WTC11 (cell line): Measurements from ENCODE around the gene RBBP4. TPM values are rescaled to one million over a fixed set of nuclear protein-coding genes. Genes with fewer than 3 reads are reported as not detected.

Source experiments
- ATAC-seq: fragments of 200-7000 bp; cut with Tn5 transposase; 2 replicates; pipeline ENCODE4 v1.10.0; 2021; ENCODE audit warnings: mild to moderate bottlenecking, moderate library complexity
- CTCF ChIA-PET: fragments of 300-600 bp; sonication (Branson Sonifier 250); formaldehyde crosslinking; loops from one replicate; lab custom pipeline; 2021; ENCODE audit warnings: antibody characterized with exemption; lab: Charles Lee
- POLR2A ChIA-PET: fragments of 350-600 bp; sonication (Branson Sonifier 250); formaldehyde crosslinking; loops from one replicate; lab custom pipeline; 2021; ENCODE audit warnings: antibody characterized with exemption; lab: Charles Lee
- DNase-seq: peaks from one replicate; pipeline ENCODE4 v3.0.0; 2021; ENCODE audit warnings: low spot score
- H3K27ac Mint-ChIP-seq: 2 replicates; pipeline ENCODE4 v1.8.0; 2021; ENCODE audit warnings: mixed read lengths
- H3K27me3 Mint-ChIP-seq: 2 replicates; pipeline ENCODE4 v1.8.0; 2021; ENCODE audit warnings: low read depth, mild to moderate bottlenecking, moderate library complexity, mixed read lengths
- H3K36me3 Mint-ChIP-seq: 2 replicates; pipeline ENCODE4 v1.8.0; 2021; ENCODE audit warnings: mixed read lengths
- H3K4me1 Mint-ChIP-seq: 2 replicates; pipeline ENCODE4 v1.8.0; 2022; ENCODE audit warnings: mixed read lengths
- H3K4me3 Mint-ChIP-seq: 2 replicates; pipeline ENCODE4 v1.8.0; 2021; ENCODE audit warnings: mild to moderate bottlenecking, moderate library complexity, mixed read lengths
- H3K9me3 Mint-ChIP-seq: 2 replicates; pipeline ENCODE4 v1.8.0; 2021; ENCODE audit warnings: mixed read lengths
- CREM ChIP-seq: sonication (generic); formaldehyde crosslinking; IDR thresholded peaks from 2 replicates; pipeline ENCODE4 v1.8.1; 2022; ENCODE audit warnings: mild to moderate bottlenecking, missing genetic modification reagents, moderate library complexity
- ESRRA ChIP-seq: sonication (generic); formaldehyde crosslinking; IDR thresholded peaks from 2 replicates; pipeline ENCODE4 v1.8.1; 2022; ENCODE audit warnings: mild to moderate bottlenecking, missing genetic modification reagents, borderline replicate concordance
- GABPB1 ChIP-seq: sonication (generic); formaldehyde crosslinking; IDR thresholded peaks from 2 replicates; pipeline ENCODE4 v1.8.1; 2023; ENCODE audit warnings: mild to moderate bottlenecking, missing genetic modification reagents
- KAT7 ChIP-seq: sonication (generic); formaldehyde crosslinking; IDR thresholded peaks from 2 replicates; pipeline ENCODE4 v1.8.1; 2023; ENCODE audit warnings: missing genetic modification reagents, mild to moderate bottlenecking, borderline replicate concordance
- NFE2L1 ChIP-seq: sonication (generic); formaldehyde crosslinking; IDR thresholded peaks from 2 replicates; pipeline ENCODE4 v1.8.1; 2023; ENCODE audit warnings: missing genetic modification reagents
- OVOL2 ChIP-seq: fragments of 250-450 bp; sonication (Bioruptor Pico); IDR thresholded peaks from 2 replicates; pipeline ENCODE4 v1.9.0; 2021; ENCODE audit warnings: mild to moderate bottlenecking, borderline replicate concordance
- RELA ChIP-seq: sonication (generic); formaldehyde crosslinking; IDR thresholded peaks from 2 replicates; pipeline ENCODE4 v1.8.1; 2022; ENCODE audit warnings: missing genetic modification reagents, mild to moderate bottlenecking, borderline replicate concordance
- RORB ChIP-seq: fragments of 250-450 bp; sonication (Bioruptor Pico); IDR thresholded peaks from 2 replicates; pipeline ENCODE4 v1.9.0; 2021; ENCODE audit warnings: mild to moderate bottlenecking
- TEAD4 ChIP-seq: sonication (generic); formaldehyde crosslinking; IDR thresholded peaks from 2 replicates; pipeline ENCODE4 v1.8.0; 2022; ENCODE audit warnings: mild to moderate bottlenecking, missing genetic modification reagents
- TP53 ChIP-seq: sonication (generic); formaldehyde crosslinking; IDR thresholded peaks from 2 replicates; pipeline ENCODE4 v1.8.1; 2023; ENCODE audit warnings: mild to moderate bottlenecking, missing genetic modification reagents
- total RNA-seq: library from RNA; stranded (reverse); gene quantifications from 3 replicates; pipeline ENCODE4 v1.2.3, GENCODE V29; 2021
- TF ChIP-seq, protein P1 (sequence below): sonication (generic); formaldehyde crosslinking; IDR thresholded peaks from 2 replicates; pipeline ENCODE4 v1.8.0; 2023; ENCODE audit warnings: mild to moderate bottlenecking, missing genetic modification reagents
- TF ChIP-seq, protein P2 (sequence below): fragments of 200-600 bp; IDR thresholded peaks from 2 replicates; pipeline ENCODE4 v1.8.0; 2022; ENCODE audit warnings: antibody characterized with exemption
- TF ChIP-seq, protein P3 (sequence below): sonication (generic); formaldehyde crosslinking; IDR thresholded peaks from 2 replicates; pipeline ENCODE4 v1.8.0; 2022; ENCODE audit warnings: mild to moderate bottlenecking, missing genetic modification reagents
- TF ChIP-seq, protein P4 (sequence below): sonication (generic); formaldehyde crosslinking; IDR thresholded peaks from 2 replicates; pipeline ENCODE4 v1.8.1; 2023; ENCODE audit warnings: mild to moderate bottlenecking, missing genetic modification reagents, moderate library complexity
- TF ChIP-seq, protein P5 (sequence below): sonication (generic); formaldehyde crosslinking; IDR thresholded peaks from 2 replicates; pipeline ENCODE4 v1.8.0; 2022; ENCODE audit warnings: mild to moderate bottlenecking, missing genetic modification reagents
- TF ChIP-seq, protein P6 (sequence below): fragments of 250-450 bp; sonication (Bioruptor Pico); IDR thresholded peaks from 2 replicates; pipeline ENCODE4 v1.9.0; 2021; ENCODE audit warnings: moderate library complexity, mild to moderate bottlenecking, inconsistent platforms, borderline replicate concordance
- TF ChIP-seq, protein P7 (sequence below): sonication (generic); formaldehyde crosslinking; IDR thresholded peaks from 2 replicates; pipeline ENCODE4 v1.8.1; 2023; ENCODE audit warnings: mild to moderate bottlenecking, missing genetic modification reagents
- TF ChIP-seq, protein P8 (sequence below): sonication (generic); formaldehyde crosslinking; IDR thresholded peaks from 2 replicates; pipeline ENCODE4 v1.8.1; 2023; ENCODE audit warnings: mild to moderate bottlenecking, moderate library complexity, missing genetic modification reagents
- TF ChIP-seq, protein P9 (sequence below): sonication (generic); formaldehyde crosslinking; conservative IDR thresholded peaks from 2 replicates; pipeline ENCODE4 v1.8.1; 2022; ENCODE audit warnings: mild to moderate bottlenecking, missing genetic modification reagents
- TF ChIP-seq, protein P10 (sequence below): sonication (generic); formaldehyde crosslinking; IDR thresholded peaks from 2 replicates; pipeline ENCODE4 v1.8.1; 2022; ENCODE audit warnings: missing genetic modification reagents, borderline replicate concordance

Gene RBBP4
- total RNA-seq, 1 experiment from 2014 or later = 331 TPM

DNA sequence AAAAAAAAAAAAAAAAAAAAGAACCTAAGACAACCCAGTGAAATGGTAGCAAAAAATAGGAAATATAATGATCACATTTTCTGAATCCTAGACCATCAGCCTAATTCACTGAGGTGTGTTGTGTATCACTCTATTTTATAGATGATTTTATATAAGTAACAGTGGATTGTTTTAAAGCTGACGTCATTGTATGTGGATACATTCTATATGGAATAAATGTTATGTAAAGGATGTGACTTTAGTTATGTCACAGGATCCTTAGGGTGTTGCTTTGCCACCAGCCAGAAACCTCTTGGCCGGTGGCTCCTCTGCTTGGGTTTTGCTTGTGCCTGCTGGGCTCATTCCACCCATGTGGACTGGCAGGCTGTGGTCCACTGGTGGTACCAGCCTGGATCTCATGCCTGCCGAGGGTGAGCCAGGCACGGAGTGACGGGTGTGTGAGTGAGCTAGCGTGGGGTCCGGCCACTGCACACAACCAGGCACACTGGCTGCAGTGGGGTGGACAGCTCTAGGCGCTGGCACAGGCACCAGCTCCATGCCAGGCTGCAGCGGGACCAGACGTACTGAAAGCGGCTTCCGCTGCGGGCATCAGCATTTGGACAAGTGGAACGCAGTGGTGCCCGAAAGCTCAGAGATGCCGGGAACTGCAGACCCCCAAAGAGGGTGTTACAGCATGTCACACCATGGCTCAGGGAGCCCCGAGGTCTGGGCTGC, 45.1 kb upstream of the RBBP4 start (continued):
- TF ChIP-seq, protein P1, sequence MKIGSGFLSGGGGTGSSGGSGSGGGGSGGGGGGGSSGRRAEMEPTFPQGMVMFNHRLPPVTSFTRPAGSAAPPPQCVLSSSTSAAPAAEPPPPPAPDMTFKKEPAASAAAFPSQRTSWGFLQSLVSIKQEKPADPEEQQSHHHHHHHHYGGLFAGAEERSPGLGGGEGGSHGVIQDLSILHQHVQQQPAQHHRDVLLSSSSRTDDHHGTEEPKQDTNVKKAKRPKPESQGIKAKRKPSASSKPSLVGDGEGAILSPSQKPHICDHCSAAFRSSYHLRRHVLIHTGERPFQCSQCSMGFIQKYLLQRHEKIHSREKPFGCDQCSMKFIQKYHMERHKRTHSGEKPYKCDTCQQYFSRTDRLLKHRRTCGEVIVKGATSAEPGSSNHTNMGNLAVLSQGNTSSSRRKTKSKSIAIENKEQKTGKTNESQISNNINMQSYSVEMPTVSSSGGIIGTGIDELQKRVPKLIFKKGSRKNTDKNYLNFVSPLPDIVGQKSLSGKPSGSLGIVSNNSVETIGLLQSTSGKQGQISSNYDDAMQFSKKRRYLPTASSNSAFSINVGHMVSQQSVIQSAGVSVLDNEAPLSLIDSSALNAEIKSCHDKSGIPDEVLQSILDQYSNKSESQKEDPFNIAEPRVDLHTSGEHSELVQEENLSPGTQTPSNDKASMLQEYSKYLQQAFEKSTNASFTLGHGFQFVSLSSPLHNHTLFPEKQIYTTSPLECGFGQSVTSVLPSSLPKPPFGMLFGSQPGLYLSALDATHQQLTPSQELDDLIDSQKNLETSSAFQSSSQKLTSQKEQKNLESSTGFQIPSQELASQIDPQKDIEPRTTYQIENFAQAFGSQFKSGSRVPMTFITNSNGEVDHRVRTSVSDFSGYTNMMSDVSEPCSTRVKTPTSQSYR (CRISPR knock-in tag) = no peak
- TF ChIP-seq, protein P2, sequence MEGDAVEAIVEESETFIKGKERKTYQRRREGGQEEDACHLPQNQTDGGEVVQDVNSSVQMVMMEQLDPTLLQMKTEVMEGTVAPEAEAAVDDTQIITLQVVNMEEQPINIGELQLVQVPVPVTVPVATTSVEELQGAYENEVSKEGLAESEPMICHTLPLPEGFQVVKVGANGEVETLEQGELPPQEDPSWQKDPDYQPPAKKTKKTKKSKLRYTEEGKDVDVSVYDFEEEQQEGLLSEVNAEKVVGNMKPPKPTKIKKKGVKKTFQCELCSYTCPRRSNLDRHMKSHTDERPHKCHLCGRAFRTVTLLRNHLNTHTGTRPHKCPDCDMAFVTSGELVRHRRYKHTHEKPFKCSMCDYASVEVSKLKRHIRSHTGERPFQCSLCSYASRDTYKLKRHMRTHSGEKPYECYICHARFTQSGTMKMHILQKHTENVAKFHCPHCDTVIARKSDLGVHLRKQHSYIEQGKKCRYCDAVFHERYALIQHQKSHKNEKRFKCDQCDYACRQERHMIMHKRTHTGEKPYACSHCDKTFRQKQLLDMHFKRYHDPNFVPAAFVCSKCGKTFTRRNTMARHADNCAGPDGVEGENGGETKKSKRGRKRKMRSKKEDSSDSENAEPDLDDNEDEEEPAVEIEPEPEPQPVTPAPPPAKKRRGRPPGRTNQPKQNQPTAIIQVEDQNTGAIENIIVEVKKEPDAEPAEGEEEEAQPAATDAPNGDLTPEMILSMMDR = no peak
- TF ChIP-seq, protein P3, sequence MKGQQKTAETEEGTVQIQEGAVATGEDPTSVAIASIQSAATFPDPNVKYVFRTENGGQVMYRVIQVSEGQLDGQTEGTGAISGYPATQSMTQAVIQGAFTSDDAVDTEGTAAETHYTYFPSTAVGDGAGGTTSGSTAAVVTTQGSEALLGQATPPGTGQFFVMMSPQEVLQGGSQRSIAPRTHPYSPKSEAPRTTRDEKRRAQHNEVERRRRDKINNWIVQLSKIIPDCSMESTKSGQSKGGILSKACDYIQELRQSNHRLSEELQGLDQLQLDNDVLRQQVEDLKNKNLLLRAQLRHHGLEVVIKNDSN (CRISPR knock-in tag) = no peak
- TF ChIP-seq, protein P4, sequence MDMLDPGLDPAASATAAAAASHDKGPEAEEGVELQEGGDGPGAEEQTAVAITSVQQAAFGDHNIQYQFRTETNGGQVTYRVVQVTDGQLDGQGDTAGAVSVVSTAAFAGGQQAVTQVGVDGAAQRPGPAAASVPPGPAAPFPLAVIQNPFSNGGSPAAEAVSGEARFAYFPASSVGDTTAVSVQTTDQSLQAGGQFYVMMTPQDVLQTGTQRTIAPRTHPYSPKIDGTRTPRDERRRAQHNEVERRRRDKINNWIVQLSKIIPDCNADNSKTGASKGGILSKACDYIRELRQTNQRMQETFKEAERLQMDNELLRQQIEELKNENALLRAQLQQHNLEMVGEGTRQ = no peak
- TF ChIP-seq TEAD4 (no peak), NFE2L1 (CRISPR knock-in tag) (no peak), CREM (CRISPR knock-in tag) (no peak), TP53 (no peak)
- TF ChIP-seq, protein P5, sequence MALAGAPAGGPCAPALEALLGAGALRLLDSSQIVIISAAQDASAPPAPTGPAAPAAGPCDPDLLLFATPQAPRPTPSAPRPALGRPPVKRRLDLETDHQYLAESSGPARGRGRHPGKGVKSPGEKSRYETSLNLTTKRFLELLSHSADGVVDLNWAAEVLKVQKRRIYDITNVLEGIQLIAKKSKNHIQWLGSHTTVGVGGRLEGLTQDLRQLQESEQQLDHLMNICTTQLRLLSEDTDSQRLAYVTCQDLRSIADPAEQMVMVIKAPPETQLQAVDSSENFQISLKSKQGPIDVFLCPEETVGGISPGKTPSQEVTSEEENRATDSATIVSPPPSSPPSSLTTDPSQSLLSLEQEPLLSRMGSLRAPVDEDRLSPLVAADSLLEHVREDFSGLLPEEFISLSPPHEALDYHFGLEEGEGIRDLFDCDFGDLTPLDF (CRISPR knock-in tag) = no peak
- TF ChIP-seq, protein P6, sequence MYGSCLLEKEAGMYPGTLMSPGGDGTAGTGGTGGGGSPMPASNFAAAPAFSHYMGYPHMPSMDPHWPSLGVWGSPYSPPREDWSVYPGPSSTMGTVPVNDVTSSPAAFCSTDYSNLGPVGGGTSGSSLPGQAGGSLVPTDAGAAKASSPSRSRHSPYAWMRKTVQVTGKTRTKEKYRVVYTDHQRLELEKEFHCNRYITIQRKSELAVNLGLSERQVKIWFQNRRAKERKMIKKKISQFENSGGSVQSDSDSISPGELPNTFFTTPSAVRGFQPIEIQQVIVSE (CRISPR knock-in tag) = no peak
- TF ChIP-seq, all 79 proteins: peak for 0

DNA sequence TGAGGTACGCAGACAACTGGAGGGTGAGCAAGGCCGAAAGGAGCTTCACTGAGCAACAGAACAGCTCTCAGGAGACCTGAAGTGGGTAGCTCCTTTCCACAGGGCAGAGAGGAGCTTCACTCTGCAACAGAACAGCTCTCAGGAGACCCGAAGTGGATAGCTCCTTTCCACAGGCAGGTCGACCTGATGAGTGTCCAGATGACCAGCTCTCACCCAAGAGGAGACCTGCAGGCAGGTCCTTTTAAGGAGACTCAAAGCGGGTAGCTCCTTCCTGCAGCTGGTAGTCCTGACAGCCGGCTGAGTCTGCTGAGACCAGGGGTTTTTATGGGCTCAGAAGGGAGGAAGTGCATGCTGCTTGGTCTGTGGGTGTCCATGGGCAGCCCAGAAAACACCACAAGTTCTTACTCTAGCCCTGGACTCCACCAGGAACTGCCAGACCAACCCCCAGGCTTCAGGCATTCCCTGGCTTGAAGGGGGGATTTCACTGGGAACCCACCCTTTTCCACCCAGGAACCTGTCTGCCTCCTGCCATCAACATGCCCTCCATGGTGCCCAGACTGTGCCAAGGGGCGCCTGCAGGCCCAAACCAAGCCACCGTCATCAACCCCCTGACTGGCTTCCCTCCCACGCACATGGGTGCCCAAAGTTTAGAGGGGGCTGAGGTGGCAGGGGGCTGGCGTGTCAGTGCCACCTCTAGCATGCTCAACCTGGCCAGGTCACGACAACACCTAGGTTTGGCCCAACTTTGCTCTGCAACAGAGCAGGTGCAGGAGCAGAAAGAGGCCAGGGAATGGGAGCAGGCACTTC, 44.2 kb upstream of the RBBP4 start:
- DNase-seq (no peak), ATAC-seq (no peak)
- H3K27me3 Mint-ChIP-seq = no peaks in the 10 kb centered on the region
- ChIA-PET POLR2A (interaction anchor here (0.5 kb wide), 1 partner anchor 307 kb away, joined by 3 read pairs; no protein-coding TSS in a partner anchor), CTCF (interaction anchor here (2.4 kb wide), 1 partner anchor 86 kb away, joined by 14 read pairs; no protein-coding TSS in a partner anchor)
- no peaks in the 10 kb centered on the region for H3K4me1 Mint-ChIP-seq
- no peaks in the 10 kb centered on the region for H3K9me3 Mint-ChIP-seq
- H3K4me3 Mint-ChIP-seq = no peak overlapping the region
- no peak overlapping the region for H3K27ac Mint-ChIP-seq
- no peaks in the 10 kb centered on the region for H3K36me3 Mint-ChIP-seq
- TF ChIP-seq GABPB1 (CRISPR knock-in tag) = no peak
- TF ChIP-seq OVOL2 (CRISPR knock-in tag) = no peak
- TF ChIP-seq ESRRA = no peak
- no peak for TF ChIP-seq KAT7
- no peak for TF ChIP-seq RELA (CRISPR knock-in tag)
- TF ChIP-seq, protein P7, sequence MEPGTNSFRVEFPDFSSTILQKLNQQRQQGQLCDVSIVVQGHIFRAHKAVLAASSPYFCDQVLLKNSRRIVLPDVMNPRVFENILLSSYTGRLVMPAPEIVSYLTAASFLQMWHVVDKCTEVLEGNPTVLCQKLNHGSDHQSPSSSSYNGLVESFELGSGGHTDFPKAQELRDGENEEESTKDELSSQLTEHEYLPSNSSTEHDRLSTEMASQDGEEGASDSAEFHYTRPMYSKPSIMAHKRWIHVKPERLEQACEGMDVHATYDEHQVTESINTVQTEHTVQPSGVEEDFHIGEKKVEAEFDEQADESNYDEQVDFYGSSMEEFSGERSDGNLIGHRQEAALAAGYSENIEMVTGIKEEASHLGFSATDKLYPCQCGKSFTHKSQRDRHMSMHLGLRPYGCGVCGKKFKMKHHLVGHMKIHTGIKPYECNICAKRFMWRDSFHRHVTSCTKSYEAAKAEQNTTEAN (CRISPR knock-in tag) = no peak
- TF ChIP-seq, protein P8, sequence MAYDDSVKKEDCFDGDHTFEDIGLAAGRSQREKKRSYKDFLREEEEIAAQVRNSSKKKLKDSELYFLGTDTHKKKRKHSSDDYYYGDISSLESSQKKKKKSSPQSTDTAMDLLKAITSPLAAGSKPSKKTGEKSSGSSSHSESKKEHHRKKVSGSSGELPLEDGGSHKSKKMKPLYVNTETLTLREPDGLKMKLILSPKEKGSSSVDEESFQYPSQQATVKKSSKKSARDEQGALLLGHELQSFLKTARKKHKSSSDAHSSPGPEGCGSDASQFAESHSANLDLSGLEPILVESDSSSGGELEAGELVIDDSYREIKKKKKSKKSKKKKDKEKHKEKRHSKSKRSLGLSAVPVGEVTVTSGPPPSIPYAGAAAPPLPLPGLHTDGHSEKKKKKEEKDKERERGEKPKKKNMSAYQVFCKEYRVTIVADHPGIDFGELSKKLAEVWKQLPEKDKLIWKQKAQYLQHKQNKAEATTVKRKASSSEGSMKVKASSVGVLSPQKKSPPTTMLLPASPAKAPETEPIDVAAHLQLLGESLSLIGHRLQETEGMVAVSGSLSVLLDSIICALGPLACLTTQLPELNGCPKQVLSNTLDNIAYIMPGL = no peak
- TF ChIP-seq, protein P9, sequence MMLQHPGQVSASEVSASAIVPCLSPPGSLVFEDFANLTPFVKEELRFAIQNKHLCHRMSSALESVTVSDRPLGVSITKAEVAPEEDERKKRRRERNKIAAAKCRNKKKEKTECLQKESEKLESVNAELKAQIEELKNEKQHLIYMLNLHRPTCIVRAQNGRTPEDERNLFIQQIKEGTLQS (CRISPR knock-in tag) = no peak
- TF ChIP-seq, protein P10, sequence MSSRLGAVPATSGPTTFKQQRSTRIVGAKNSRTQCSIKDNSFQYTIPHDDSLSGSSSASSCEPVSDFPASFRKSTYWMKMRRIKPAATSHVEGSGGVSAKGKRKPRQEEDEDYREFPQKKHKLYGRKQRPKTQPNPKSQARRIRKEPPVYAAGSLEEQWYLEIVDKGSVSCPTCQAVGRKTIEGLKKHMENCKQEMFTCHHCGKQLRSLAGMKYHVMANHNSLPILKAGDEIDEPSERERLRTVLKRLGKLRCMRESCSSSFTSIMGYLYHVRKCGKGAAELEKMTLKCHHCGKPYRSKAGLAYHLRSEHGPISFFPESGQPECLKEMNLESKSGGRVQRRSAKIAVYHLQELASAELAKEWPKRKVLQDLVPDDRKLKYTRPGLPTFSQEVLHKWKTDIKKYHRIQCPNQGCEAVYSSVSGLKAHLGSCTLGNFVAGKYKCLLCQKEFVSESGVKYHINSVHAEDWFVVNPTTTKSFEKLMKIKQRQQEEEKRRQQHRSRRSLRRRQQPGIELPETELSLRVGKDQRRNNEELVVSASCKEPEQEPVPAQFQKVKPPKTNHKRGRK (CRISPR knock-in tag) = no peak
- TF ChIP-seq RORB (CRISPR knock-in tag) = no peak
